Right cardiac atrium (tissue), 5 donors: Measurements from ENCODE around the gene OXLD1. TPM values are rescaled to one million over a fixed set of nuclear protein-coding genes. Genes with fewer than 3 reads are reported as not detected.
A peak's percentile ranks its signal among the peaks of the same experiment; 100 is the strongest.

Source experiments
- ATAC-seq, 2 donors: fragments of 200-7000 bp; cut with Tn5 transposase; one replicate each; pipeline versions ENCODE4 v1.8.0 to v1.9.1; 2020; ENCODE audit warnings: moderate library complexity in 2 of 2, mild to moderate bottlenecking in 1 of 2
- DNase-seq, 3 donors: peaks; one replicate each; pipeline ENCODE4 v3.0.0-alpha.2; 2020
- H3K27ac ChIP-seq: one replicate; pipeline ENCODE4 v1.5.1; 2013; ENCODE audit warnings: mild to moderate bottlenecking, low read length, control low read depth, moderate library complexity
- H3K27me3 ChIP-seq: one replicate; pipeline ENCODE4 v1.6.1; 2013; ENCODE audit not compliant: control insufficient read depth, insufficient read depth
- H3K4me1 ChIP-seq: one replicate; pipeline ENCODE4 v1.6.1; 2013; ENCODE audit warnings: low read length; ENCODE audit not compliant: control insufficient read depth, insufficient read depth
- H3K4me3 ChIP-seq: one replicate; pipeline ENCODE4 v1.5.1; 2013; ENCODE audit warnings: low read length, control low read depth
- H3K9me3 ChIP-seq: one replicate; pipeline ENCODE4 v1.6.1; 2013; ENCODE audit warnings: low read length; ENCODE audit not compliant: control insufficient read depth
- WGBS: extraction: QIAGEN DNeasy Blood & Tissue Kit; methylation state at CpG from one replicate; pipeline ENCODE4 v1.1.7; 2013; 5-methylcytosine and 5-hydroxymethylcytosine counted together
- intact Hi-C, 4 donors: fragments of 100-400 bp; cut with DNase I; formaldehyde crosslinking; loops; one replicate each; pipeline versions ENCODE4 v1.11.0 to v1.14.0; 2022 to 2023
- long read RNA-seq, 4 donors: library from polyadenylated mRNA; unstranded; transcript quantifications; one replicate each; pipeline ENCODE4 v2.0.0, GENCODE V29; 2020 to 2021
- polyA plus RNA-seq: library from polyadenylated mRNA; stranded (reverse); fragments of 200-250 nt; gene quantifications from one replicate; pipeline ENCODE4 v1.2.3, GENCODE V29; 2013
- total RNA-seq, 4 donors: library from RNA; stranded (reverse); fragmentation: NEBNext Ultra II Directional; extraction: Animal tissue kit (Norgen Biotek cat#: 25700); gene quantifications; one replicate each; pipeline ENCODE4 v1.2.1, GENCODE V29; 2021
- donor health status: healthy with polysubstance abuse.
- donor health status: DM: no; HTN: yes; CAD: no.
- donor health status: DM: no; HTN: no; CAD: no.
- donor health status: DM: no; HTN: yes; CAD: no; lungs with severe emphysema.
- donor health status: DM: yes; HTN: yes; CAD: no.

Gene OXLD1
- total RNA-seq (10 to 100 TPM; 20.7 to 27.9 (median 24.6) TPM), polyA plus RNA-seq (41.0 TPM)
- long read RNA-seq, donor 1, transcript OXLD1-206 (1 exons, 1,600 nt): major isoform, 21 of 39 reads
- long read RNA-seq, donor 1, transcript OXLD1-207 (2 exons, 821 nt): minor isoform, 7 of 39 reads
- long read RNA-seq, donor 1, partial matches to known transcripts: 0 of 39 reads
- long read RNA-seq, donor 1, other reads (novel, unspliced or antisense): 0 of 39 reads
- long read RNA-seq, donor 2, transcript OXLD1-206 (1 exons, 1,600 nt): major isoform, 8 of 24 reads
- long read RNA-seq, donor 2, transcript OXLD1-207 (2 exons, 821 nt): minor isoform, 6 of 24 reads
- long read RNA-seq, donor 2, transcript OXLD1-201 (2 exons, 620 nt): minor isoform, 7 of 24 reads
- long read RNA-seq, donor 2, partial matches to known transcripts: 0 of 24 reads
- long read RNA-seq, donor 2, other reads (novel, unspliced or antisense): 0 of 24 reads
- long read RNA-seq, donor 3, transcript OXLD1-206 (1 exons, 1,600 nt): major isoform, 62 of 79 reads
- long read RNA-seq, donor 3, transcript OXLD1-207 (2 exons, 821 nt): minor isoform, 6 of 79 reads
- long read RNA-seq, donor 3, partial matches to known transcripts: 0 of 79 reads
- long read RNA-seq, donor 3, other reads (novel, unspliced or antisense): 1 of 79 reads
- long read RNA-seq, donor 4, transcript OXLD1-207 (2 exons, 821 nt): minor isoform, 5 of 33 reads
- long read RNA-seq, donor 4, transcript OXLD1-201 (2 exons, 620 nt): minor isoform, 7 of 33 reads
- long read RNA-seq, donor 4, transcript OXLD1-206 (1 exons, 1,600 nt): major isoform, 17 of 33 reads
- long read RNA-seq, donor 4, partial matches to known transcripts: 0 of 33 reads
- long read RNA-seq, donor 4, other reads (novel, unspliced or antisense): 0 of 33 reads

DNA sequence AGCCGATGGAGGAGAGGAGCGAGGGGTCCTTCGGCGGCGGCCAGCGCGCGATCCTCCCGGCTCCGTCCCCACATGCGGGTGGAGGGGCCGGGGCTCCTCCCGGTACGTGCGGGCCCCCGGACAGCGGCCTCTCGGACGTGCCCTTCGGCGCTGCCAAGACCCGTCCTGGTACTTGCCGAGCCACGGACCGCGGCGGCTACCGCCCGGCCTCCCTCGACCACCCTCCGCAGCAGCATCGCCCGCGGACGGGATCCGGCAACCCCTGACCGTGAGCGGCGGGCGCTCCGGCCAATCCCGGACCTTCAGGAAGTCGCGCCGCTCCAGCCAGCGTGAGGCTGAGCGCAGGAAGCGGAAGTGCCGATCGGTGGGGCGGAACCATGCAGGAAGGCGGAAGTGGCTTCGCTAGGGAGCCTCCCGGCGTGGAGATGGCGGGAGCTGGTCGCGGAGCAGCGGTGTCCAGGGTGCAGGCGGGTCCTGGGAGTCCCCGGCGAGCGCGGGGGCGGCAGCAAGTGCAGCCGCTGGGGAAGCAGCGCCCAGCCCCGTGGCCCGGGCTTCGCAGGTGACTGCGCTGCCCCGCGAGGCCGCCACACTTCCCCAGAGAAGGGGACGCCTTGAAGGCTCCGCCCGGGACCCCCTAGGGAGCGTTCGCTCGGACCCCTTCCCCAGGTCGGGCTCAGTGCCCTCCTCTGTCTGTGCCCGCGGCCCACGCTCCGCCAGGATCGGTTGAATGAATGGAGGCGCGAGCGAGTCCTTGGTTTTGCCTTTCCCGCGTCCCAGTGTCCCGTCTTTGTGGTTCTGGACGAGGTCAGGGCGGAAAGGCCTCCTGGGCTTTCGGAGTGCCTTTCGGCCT, at the start of gene OXLD1, which contains the start of gene CCDC137:
Gene OXLD1, minus strand, starts transcription at position 264 of the 850 bp plus-strand sequence. Its CDS starts 28 bp downstream, at position 236.
Gene CCDC137, plus strand, starts transcription at position 396 of the 850 bp plus-strand sequence. Its CDS starts 30 bp downstream, at position 426.
- Histone ChIP-seq H3K27me3 (no peaks in the 10 kb centered on the region), H3K27ac (peak within 1 kb of the TSS; percentile 68), H3K4me1 (peaks cover 2% of the 10 kb centered on the region), H3K9me3 (no peaks in the 10 kb centered on the region), H3K4me3 (peak within 1 kb of the TSS; percentile 74)
- WGBS: under 1% methylated on average over 96 of the region's 96 CpGs
- DNase-seq (peak; percentile 98 to 99 (median 99)), ATAC-seq (peak; percentile 98 to 99)
- intact Hi-C loops: no loop called here

DNA sequence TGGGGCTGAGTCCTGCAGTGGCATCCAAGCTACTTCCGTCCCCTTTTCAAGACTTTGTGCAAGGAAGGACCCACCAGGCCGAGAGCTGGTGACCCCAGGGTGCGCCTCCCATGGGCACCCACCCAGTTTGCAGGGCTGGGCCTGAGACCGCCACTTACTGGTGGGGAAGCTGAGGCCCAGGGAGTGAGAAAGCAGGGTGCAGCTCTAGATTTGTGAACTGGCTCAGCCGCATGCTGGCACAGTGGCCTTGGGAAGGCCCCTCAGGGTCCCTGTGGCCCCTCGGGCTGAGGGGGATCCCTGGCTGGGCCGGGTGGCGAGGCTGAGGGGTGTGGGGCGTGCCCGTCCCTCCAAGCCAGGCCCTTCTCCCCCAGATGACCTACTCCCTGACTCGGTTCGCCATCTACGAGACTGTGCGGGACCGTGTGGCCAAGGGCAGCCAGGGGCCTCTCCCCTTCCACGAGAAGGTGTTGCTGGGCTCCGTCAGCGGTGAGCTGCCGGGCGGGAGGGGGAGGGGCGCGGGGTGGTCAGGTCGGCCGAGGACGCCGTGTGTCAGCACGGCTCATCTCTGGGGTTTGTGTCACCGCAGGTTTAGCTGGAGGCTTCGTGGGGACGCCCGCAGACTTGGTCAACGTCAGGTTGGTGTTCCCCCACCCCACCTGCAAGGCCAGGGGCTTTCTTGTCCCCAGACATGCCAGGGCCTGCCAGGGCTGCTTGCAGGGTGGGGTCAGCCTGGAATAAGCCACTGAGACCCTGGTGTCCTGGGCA, 48.9 kb upstream of the OXLD1 start:
- Histone ChIP-seq H3K27ac (no peak overlapping the region), H3K4me3 (no peak overlapping the region), H3K27me3 (no peaks in the 10 kb centered on the region), H3K9me3 (no peaks in the 10 kb centered on the region), H3K4me1 (peaks cover 8% of the 10 kb centered on the region)
- intact Hi-C loops: no loop called here
- ATAC-seq: no peak
- DNase-seq: no peak
- whole genome bisulfite sequencing: 90% methylated on average over 32 of the region's 32 CpGs

DNA sequence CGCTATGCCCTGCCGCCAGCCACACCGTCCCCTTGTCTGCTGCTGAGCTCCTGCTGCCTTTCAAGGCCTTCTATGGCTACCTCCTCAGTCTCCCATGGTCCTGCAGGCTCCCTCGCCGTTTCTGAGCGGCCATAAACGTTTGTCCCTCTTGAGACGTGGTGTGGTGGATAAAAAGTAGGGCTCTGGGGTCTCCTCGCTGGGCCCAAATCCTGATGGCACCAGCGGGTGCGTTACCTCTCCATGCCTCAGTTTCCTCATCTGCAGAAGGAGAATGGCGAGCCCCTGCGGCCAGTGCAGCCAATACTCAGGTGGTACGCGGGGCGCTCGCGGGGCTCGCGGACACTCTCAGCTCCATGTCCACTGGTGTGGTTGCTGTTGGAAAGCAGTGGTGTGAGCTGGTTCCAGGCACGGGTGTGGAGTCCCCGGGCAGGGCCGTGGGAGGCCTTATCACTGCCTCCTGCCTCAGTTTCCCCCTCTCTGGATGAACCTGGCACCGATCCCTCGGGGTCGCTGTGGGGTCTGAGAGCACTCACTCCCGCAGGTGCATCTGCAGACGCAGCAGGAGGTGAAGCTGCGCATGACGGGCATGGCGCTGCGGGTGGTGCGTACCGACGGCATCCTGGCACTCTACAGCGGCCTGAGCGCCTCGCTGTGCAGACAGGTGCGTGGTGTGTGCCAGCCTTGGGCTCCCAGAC, 48.2 kb upstream of the OXLD1 start:
- WGBS: 94% methylated on average over 39 of the region's 39 CpGs
- H3K4me1 ChIP-seq: peaks cover 8% of the 10 kb centered on the region
- no peak overlapping the region for H3K4me3 ChIP-seq
- H3K27me3 ChIP-seq: no peaks in the 10 kb centered on the region
- no peaks in the 10 kb centered on the region for H3K9me3 ChIP-seq
- no peak overlapping the region for H3K27ac ChIP-seq
- DNase-seq: no peak
- intact Hi-C loops: no loop called here
- no peak for ATAC-seq

DNA sequence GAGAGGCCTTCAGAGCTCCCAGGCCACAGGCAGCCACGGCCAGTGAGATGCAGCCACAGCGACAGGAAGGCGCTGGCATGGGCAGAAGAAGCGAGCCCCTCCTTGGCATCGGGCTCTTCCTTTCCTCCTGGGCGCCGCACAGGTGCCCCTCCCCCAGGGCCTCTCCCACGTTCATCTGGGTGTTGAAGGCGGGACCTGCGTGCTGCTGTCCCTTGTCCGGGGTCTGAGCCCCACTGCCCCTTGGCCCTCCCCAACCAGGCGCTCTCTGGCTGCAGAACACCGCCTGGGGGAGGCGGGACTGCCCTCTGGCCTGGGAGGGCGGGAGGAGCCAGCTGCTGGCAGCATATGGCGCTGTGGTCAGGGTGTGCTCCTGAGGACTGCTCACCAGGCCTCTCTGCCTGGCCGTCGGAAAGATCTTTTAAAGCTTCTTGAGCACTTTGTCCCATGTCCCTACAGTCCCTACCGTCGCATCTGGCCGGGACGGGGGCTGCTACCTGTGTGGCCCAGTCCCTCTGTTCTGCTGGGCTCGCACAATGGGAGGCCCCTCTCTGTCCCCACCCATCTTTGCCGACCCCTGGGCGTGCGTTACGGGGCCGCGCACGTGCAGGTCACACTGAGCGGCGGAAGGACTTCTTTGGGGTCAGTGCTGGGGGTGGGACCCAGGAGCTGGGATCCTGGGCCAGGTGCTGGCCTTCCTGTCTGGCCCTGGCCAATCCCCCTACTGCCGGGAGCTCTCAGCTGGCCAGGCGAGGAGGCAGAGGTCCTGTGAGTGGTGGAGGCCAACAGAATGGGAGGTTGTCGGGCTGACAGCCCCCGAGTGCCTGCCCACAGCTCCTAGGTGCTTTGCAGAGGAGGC, 47.4 kb upstream of the OXLD1 start:
- Histone ChIP-seq H3K4me1 (peaks cover 8% of the 10 kb centered on the region), H3K27ac (no peak overlapping the region), H3K27me3 (no peaks in the 10 kb centered on the region), H3K9me3 (no peaks in the 10 kb centered on the region), H3K4me3 (no peak overlapping the region)
- DNase-seq (no peak), ATAC-seq (no peak)
- WGBS: 80% methylated on average over 36 of the region's 36 CpGs
- intact Hi-C loops: no loop called here

DNA sequence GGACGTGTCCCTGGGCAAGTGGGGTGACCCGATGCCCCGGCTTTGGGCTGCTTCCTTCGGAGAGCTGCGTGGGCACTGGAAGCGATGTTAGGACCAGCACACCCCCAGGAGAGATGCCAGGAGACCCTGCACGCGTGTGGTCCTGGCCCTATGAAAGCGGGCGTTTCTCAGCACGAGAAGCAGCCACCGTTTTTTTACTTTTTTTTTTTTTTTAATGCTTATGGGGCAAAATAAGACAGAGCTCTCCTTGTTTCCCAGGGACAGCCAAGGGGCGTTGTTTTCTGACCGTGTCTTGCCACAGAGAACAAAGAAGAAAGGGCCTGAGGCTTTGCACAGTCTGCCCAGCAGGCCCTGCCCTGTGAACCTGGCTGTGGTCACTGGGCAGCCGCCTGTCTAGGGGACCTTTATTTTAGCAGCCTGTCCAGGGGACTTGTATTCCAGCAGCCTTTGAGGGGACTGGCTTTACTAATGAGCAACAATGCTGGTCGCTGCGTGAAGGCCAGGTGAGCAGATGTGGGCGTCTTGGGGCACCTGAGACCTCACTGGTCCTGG, 46.7 kb upstream of the OXLD1 start:
- no peaks in the 10 kb centered on the region for H3K9me3 ChIP-seq
- ATAC-seq: no peak
- intact Hi-C loops: no loop called here
- WGBS: 40% methylated on average over 18 of the region's 18 CpGs
- no peak overlapping the region for H3K27ac ChIP-seq
- peak in 1 of 3 donors; percentile 46 for DNase-seq
- peaks cover 8% of the 10 kb centered on the region for H3K4me1 ChIP-seq
- H3K27me3 ChIP-seq: no peaks in the 10 kb centered on the region
- peak overlapping the region; percentile 82 for H3K4me3 ChIP-seq

DNA sequence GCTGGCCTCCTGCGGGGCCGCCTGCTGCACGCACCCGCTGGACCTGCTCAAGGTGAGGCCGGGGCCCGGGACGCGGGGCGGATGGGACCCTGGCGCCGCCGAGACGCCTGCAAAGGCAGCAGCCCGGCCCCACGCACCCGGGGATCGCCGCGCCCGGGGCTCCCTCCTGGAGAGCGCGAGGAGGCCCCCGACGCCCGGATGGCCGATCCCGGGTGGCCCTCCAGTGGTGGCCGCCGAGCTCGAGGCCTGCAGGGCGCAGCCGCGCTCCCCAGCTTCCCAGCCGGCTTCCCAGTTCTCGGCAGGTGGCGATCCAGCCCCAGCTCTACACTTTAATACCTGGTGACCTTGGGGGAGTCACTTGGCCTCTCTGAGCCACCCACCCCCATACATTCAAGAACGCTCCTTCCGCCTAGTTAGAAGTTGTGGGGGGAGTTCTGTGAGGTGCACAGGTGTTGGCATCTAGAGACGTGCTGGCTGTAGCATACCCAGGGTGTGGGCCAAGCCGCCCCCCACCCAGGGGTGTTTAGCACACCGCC, 46.1 kb upstream of the OXLD1 start:
- H3K27ac ChIP-seq: no peak overlapping the region
- 3% methylated on average over 41 of the region's 41 CpGs for WGBS
- ATAC-seq: peak; percentile 2 to 12

DNA sequence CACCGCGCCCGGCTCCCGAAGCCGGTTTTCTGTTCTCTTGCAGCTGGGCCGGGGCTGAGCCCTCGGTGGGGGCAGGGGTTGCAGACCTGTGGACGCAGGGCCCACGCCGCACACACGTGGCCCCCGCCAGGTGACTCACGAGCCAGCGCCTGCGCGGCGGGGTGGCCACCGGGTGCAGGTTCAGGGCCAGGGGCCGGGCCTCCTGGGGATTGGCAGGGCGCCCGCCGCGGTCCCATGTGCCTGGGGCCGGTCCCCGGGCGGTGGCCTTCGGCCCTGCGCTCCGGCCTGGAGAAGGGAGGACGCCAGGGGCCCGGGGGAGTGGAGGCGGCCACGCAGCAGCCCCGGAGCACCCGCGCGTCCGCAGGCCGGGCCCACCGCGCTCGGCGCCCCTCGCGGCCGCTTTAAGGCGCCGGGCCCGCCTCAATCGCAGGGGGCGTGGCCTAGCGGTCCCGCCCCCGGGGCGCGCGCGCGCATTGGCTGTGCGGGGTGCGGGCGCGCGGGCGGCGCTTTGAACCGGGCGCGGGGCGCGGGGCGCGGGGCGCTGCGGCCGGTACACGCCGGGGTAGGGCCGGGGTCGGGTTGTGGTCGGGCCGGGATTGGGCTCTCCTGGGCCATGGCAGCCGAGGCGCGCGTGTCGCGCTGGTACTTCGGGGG, 45.5 kb upstream of the OXLD1 start, which contains the start of gene SLC25A10:
Gene SLC25A10, plus strand, starts transcription at position 471 of the 654 bp plus-strand sequence. Its CDS starts 143 bp downstream, at position 614.
- ATAC-seq (peak; percentile 62 to 73), DNase-seq (peak; percentile 66 to 92 (median 89))
- no peaks in the 10 kb centered on the region for H3K9me3 ChIP-seq
- intact Hi-C loops: no loop called here
- peaks cover 8% of the 10 kb centered on the region for H3K4me1 ChIP-seq
- H3K27ac ChIP-seq: no peak within 1 kb of the TSS
- peak within 1 kb of the TSS; percentile 82 for H3K4me3 ChIP-seq
- under 1% methylated on average over 89 of the region's 89 CpGs for WGBS
- H3K27me3 ChIP-seq: no peaks in the 10 kb centered on the region

More for the DNA sequence above, 46.1 kb upstream of the OXLD1 start:
- DNase-seq: peak in 1 of 3 donors; percentile 76
- Histone ChIP-seq H3K4me3 (peak overlapping the region; percentile 82), H3K27me3 (no peaks in the 10 kb centered on the region), H3K4me1 (peaks cover 8% of the 10 kb centered on the region), H3K9me3 (no peaks in the 10 kb centered on the region)
- intact Hi-C loops: no loop called here

DNA sequence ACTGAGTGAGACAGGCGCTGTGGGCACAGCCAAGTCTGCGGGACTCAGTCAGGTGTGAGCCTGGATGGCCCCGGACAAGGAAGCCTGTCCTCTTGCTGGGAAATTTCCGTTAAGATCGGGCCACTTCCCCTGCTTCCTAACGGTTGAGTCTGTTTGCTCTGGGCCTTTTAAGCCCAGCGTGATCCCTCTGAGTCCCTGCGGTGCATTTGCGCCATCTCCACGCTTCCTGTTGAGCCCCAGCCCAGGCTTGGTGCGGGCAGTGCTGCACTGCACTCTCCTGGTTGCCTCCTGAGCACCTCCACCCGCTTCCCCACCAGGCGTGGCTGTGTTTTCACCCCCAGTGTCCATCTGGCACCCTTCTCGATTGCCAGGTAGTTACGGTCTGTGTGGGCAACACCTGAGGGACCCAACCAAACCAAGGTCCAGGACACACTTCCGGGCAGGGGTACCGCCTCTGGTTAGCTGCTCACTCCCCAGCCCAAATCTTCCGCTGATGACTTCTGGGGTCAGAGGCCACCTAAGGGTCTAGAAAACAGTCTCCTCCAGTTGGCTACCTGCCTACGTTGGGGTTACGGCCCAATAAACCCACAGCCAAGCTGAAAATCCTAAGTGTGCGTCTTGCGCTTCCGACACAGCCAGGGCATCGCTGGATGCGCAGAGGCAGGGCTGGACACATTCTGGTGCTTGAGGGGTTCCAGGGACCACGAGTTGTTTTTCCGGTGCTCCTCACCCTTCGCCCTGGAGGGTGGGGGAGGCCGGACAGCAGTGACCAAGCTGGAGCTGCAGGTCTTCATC, 44.3 kb upstream of the OXLD1 start:
- intact Hi-C loops: no loop called here
- ATAC-seq: peak in 1 of 2 donors; percentile 5
- no peaks in the 10 kb centered on the region for H3K27me3 ChIP-seq
- no peaks in the 10 kb centered on the region for H3K9me3 ChIP-seq
- 8% methylated on average over 29 of the region's 29 CpGs for WGBS
- no peak overlapping the region for H3K4me3 ChIP-seq
- H3K4me1 ChIP-seq: peaks cover 8% of the 10 kb centered on the region
- H3K27ac ChIP-seq: no peak overlapping the region
- DNase-seq: peak in 2 of 3 donors; percentile 51 to 53
